Nephron (organoid): ENCODE measurements around the gene SGO1.

Source experiments
- H3K27ac Mint-ChIP-seq, 3 experiments: 2 replicates each; pipeline ENCODE4 v1.8.0; 2020; ENCODE audit warnings: mixed read lengths in 3 of 3, mild to moderate bottlenecking in 2 of 3, moderate library complexity in 1 of 3
- H3K27me3 Mint-ChIP-seq: 2 replicates; pipeline ENCODE4 v1.8.0; 2021; ENCODE audit warnings: low read depth, mild to moderate bottlenecking, moderate library complexity, mixed read lengths
- H3K36me3 Mint-ChIP-seq: 2 replicates; pipeline ENCODE4 v1.8.0; 2020; ENCODE audit warnings: low read depth, mixed read lengths
- H3K4me1 Mint-ChIP-seq: 2 replicates; pipeline ENCODE4 v1.8.0; 2020; ENCODE audit warnings: mixed read lengths
- H3K4me3 Mint-ChIP-seq, 3 experiments: 2 replicates each; pipeline ENCODE4 v1.8.0; 2020; ENCODE audit warnings: mild to moderate bottlenecking in 3 of 3, mixed read lengths in 3 of 3, moderate library complexity in 2 of 3
- H3K9me3 Mint-ChIP-seq: 2 replicates; pipeline ENCODE4 v1.8.0; 2020; ENCODE audit warnings: mixed read lengths
- CTCF ChIP-seq, 3 experiments: fragments of 200-600 bp; sonication (generic); IDR thresholded peaks; one replicate each; pipeline ENCODE4 v1.5.0; 2021; ENCODE audit warnings: antibody characterized with exemption in 3 of 3; ENCODE audit not compliant: unreplicated experiment in 3 of 3

The SGO1 gene

GRCh38 chr3:20173844-20174410 is 12.1 kb downstream of the SGO1 start:
- TF ChIP-seq CTCF (IDR thresholded peaks at IDR 0.05; ENCODE audit: unreplicated experiment in 3 of 3), result no peak
- Mint-ChIP-seq H3K27me3 (no peaks in the 10 kb centered on the region), H3K9me3 (no peaks in the 10 kb centered on the region), H3K4me3 (no peak overlapping the region), H3K27ac (no peak overlapping the region), H3K36me3 (peaks cover 32% of the 10 kb centered on the region), H3K4me1 (no peaks in the 10 kb centered on the region)

GRCh38 chr3:20161714-20162113 is 24.3 kb downstream of the SGO1 start:
- H3K27ac Mint-ChIP-seq, result no peak overlapping the region
- peaks cover 33% of the 10 kb centered on the region for H3K36me3 Mint-ChIP-seq
- no peak for TF ChIP-seq CTCF (IDR thresholded peaks at IDR 0.05; ENCODE audit: unreplicated experiment in 3 of 3)
- no peaks in the 10 kb centered on the region for H3K9me3 Mint-ChIP-seq
- H3K4me3 Mint-ChIP-seq, result no peak overlapping the region
- H3K4me1 Mint-ChIP-seq, result peaks cover 5% of the 10 kb centered on the region
- H3K27me3 Mint-ChIP-seq, result no peaks in the 10 kb centered on the region

GRCh38 chr3:20160230-20160629 is 25.8 kb downstream of the SGO1 start:
- TF ChIP-seq CTCF (IDR thresholded peaks at IDR 0.05; ENCODE audit: unreplicated experiment in 3 of 3), result no peak
- H3K4me1 Mint-ChIP-seq, result peaks cover 4% of the 10 kb centered on the region

GRCh38 chr3:20154928-20155327 is 31.1 kb downstream of the SGO1 start:
- Mint-ChIP-seq H3K27ac (no peak overlapping the region), H3K4me1 (no peaks in the 10 kb centered on the region), H3K9me3 (no peaks in the 10 kb centered on the region), H3K4me3 (no peak overlapping the region), H3K27me3 (no peaks in the 10 kb centered on the region), H3K36me3 (peaks cover 32% of the 10 kb centered on the region)
- TF ChIP-seq CTCF (IDR thresholded peaks at IDR 0.05; ENCODE audit: unreplicated experiment in 3 of 3), result no peak

More at GRCh38 chr3:20160230-20160629, 25.8 kb downstream of the SGO1 start:
- no peak overlapping the region for H3K27ac Mint-ChIP-seq
- H3K4me3 Mint-ChIP-seq, result no peak overlapping the region
- H3K36me3 Mint-ChIP-seq, result peaks cover 33% of the 10 kb centered on the region
- no peaks in the 10 kb centered on the region for H3K9me3 Mint-ChIP-seq
- H3K27me3 Mint-ChIP-seq, result no peaks in the 10 kb centered on the region

GRCh38 chr3:20154078-20154477 is 31.9 kb downstream of the SGO1 start:
- Mint-ChIP-seq H3K27ac (no peak overlapping the region), H3K36me3 (peaks cover 31% of the 10 kb centered on the region), H3K4me3 (no peak overlapping the region), H3K4me1 (no peaks in the 10 kb centered on the region), H3K27me3 (no peaks in the 10 kb centered on the region), H3K9me3 (no peaks in the 10 kb centered on the region)
- no peak for TF ChIP-seq CTCF (IDR thresholded peaks at IDR 0.05; ENCODE audit: unreplicated experiment in 3 of 3)

GRCh38 chr3:20148466-20148865 is 37.5 kb downstream of the SGO1 start:
- TF ChIP-seq CTCF (IDR thresholded peaks at IDR 0.05; ENCODE audit: unreplicated experiment in 3 of 3), result no peak
- peaks cover 29% of the 10 kb centered on the region for H3K36me3 Mint-ChIP-seq
- no peak overlapping the region for H3K4me3 Mint-ChIP-seq
- H3K4me1 Mint-ChIP-seq, result peaks cover 28% of the 10 kb centered on the region
- H3K27ac Mint-ChIP-seq, result peak overlapping the region in 2 of 3 experiments; percentile 13 to 36
- H3K27me3 Mint-ChIP-seq, result no peaks in the 10 kb centered on the region
- H3K9me3 Mint-ChIP-seq, result no peaks in the 10 kb centered on the region
